ENCODE measurements around the gene LMO7. TPM values are rescaled to one million over a fixed set of nuclear protein-coding genes. Genes with fewer than 3 reads are reported as not detected.

Gene LMO7
- total and polyA plus RNA-seq, 2 of the 8 experiments (the other 6 are each of a cell fraction or from before 2014, with no cell fraction given), result 8.1 to 28.3 TPM

DNA sequence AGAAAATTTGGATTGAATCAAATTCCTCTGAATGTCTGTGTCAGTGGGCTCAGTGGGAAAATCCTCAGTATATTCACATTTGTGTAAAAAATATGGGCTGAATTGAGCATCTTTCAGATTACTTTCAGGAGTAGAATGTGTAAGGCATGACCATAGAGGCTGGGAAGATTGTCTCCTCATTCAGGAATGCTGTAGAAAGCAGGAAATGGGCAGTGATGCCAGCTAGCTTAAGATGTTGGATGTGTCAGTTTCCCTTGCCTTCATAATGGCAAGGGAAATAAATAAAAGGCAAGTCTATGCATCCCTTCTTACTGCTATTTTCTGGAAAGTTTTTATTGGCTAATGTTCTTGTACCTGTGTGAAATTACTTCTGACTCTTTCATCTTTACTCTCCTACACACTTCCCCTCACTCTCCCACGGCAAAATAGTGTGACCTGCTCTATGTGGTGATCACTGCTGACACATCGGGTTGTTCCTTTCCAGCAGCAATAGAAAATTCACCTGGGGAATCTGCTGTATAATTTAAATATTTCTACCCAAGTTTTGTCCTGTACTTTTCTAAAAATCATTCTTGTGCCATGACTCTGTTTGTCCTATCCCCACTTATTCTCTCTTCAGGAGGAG, 103.2 kb downstream of the LMO7 start (continued):
- TF ChIP-seq, protein P1, sequence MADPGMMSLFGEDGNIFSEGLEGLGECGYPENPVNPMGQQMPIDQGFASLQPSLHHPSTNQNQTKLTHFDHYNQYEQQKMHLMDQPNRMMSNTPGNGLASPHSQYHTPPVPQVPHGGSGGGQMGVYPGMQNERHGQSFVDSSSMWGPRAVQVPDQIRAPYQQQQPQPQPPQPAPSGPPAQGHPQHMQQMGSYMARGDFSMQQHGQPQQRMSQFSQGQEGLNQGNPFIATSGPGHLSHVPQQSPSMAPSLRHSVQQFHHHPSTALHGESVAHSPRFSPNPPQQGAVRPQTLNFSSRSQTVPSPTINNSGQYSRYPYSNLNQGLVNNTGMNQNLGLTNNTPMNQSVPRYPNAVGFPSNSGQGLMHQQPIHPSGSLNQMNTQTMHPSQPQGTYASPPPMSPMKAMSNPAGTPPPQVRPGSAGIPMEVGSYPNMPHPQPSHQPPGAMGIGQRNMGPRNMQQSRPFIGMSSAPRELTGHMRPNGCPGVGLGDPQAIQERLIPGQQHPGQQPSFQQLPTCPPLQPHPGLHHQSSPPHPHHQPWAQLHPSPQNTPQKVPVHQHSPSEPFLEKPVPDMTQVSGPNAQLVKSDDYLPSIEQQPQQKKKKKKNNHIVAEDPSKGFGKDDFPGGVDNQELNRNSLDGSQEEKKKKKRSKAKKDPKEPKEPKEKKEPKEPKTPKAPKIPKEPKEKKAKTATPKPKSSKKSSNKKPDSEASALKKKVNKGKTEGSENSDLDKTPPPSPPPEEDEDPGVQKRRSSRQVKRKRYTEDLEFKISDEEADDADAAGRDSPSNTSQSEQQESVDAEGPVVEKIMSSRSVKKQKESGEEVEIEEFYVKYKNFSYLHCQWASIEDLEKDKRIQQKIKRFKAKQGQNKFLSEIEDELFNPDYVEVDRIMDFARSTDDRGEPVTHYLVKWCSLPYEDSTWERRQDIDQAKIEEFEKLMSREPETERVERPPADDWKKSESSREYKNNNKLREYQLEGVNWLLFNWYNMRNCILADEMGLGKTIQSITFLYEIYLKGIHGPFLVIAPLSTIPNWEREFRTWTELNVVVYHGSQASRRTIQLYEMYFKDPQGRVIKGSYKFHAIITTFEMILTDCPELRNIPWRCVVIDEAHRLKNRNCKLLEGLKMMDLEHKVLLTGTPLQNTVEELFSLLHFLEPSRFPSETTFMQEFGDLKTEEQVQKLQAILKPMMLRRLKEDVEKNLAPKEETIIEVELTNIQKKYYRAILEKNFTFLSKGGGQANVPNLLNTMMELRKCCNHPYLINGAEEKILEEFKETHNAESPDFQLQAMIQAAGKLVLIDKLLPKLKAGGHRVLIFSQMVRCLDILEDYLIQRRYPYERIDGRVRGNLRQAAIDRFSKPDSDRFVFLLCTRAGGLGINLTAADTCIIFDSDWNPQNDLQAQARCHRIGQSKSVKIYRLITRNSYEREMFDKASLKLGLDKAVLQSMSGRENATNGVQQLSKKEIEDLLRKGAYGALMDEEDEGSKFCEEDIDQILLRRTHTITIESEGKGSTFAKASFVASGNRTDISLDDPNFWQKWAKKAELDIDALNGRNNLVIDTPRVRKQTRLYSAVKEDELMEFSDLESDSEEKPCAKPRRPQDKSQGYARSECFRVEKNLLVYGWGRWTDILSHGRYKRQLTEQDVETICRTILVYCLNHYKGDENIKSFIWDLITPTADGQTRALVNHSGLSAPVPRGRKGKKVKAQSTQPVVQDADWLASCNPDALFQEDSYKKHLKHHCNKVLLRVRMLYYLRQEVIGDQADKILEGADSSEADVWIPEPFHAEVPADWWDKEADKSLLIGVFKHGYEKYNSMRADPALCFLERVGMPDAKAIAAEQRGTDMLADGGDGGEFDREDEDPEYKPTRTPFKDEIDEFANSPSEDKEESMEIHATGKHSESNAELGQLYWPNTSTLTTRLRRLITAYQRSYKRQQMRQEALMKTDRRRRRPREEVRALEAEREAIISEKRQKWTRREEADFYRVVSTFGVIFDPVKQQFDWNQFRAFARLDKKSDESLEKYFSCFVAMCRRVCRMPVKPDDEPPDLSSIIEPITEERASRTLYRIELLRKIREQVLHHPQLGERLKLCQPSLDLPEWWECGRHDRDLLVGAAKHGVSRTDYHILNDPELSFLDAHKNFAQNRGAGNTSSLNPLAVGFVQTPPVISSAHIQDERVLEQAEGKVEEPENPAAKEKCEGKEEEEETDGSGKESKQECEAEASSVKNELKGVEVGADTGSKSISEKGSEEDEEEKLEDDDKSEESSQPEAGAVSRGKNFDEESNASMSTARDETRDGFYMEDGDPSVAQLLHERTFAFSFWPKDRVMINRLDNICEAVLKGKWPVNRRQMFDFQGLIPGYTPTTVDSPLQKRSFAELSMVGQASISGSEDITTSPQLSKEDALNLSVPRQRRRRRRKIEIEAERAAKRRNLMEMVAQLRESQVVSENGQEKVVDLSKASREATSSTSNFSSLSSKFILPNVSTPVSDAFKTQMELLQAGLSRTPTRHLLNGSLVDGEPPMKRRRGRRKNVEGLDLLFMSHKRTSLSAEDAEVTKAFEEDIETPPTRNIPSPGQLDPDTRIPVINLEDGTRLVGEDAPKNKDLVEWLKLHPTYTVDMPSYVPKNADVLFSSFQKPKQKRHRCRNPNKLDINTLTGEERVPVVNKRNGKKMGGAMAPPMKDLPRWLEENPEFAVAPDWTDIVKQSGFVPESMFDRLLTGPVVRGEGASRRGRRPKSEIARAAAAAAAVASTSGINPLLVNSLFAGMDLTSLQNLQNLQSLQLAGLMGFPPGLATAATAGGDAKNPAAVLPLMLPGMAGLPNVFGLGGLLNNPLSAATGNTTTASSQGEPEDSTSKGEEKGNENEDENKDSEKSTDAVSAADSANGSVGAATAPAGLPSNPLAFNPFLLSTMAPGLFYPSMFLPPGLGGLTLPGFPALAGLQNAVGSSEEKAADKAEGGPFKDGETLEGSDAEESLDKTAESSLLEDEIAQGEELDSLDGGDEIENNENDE (IDR thresholded peaks at IDR 0.05; ENCODE audit: insufficient replicate concordance, low read length), result no peak
- TF ChIP-seq YY1 (IDR thresholded peaks at IDR 0.05; ENCODE audit: low read depth, low read length) (no peak), RBBP5 (IDR thresholded peaks at IDR 0.05; ENCODE audit: borderline replicate concordance, low read depth, low read length) (no peak), BCL11A (IDR thresholded peaks at IDR 0.05; ENCODE audit: low read depth in 2 of 2, low read length in 2 of 2) (no peak), PHF8 (conservative IDR thresholded peaks at IDR 0.05; ENCODE audit: low read depth, low read length) (no peak), EGR1 (IDR thresholded peaks at IDR 0.05; ENCODE audit: borderline replicate concordance, low read depth, low read length) (no peak), CHD2 (IDR thresholded peaks at IDR 0.05; ENCODE audit: low read length) (no peak), NRF1 (IDR thresholded peaks at IDR 0.05; ENCODE audit: low read depth, low read length) (no peak), POU5F1 (IDR thresholded peaks at IDR 0.05; ENCODE audit: low read depth, low read length) (no peak), SP4 (IDR thresholded peaks at IDR 0.05; ENCODE audit: low read length) (no peak)
